ENCODE measurements around the gene DNMT3A.
A peak's percentile ranks its signal among the peaks of the same experiment; 100 is the strongest.

The DNMT3A gene

GRCh38 chr2:25230198-25230947, 111.4 kb downstream of the DNMT3A start:
- no peak for TF ChIP-seq FOXP2 (optimal IDR thresholded peaks at IDR 0.05; ENCODE audit: borderline replicate concordance, extremely low read depth, extremely low read length, insufficient read depth)
- no peak for TF ChIP-seq SIN3A (IDR thresholded peaks at IDR 0.05; ENCODE audit: borderline replicate concordance, insufficient read depth, low read length)
- TF ChIP-seq POLR2AphosphoS5 (IDR thresholded peaks at IDR 0.05; ENCODE audit: low read depth, low read length) = 0 out of 2 replicates have a peak, but pooled peaks have one; percentile 18

GRCh38 chr2:25229279-25230197, 112.2 kb downstream of the DNMT3A start:
- no peak for TF ChIP-seq FOXP2 (optimal IDR thresholded peaks at IDR 0.05; ENCODE audit: borderline replicate concordance, extremely low read depth, extremely low read length, insufficient read depth)
- TF ChIP-seq POLR2AphosphoS5 (IDR thresholded peaks at IDR 0.05; ENCODE audit: low read depth, low read length) = no peak
- TF ChIP-seq SIN3A (IDR thresholded peaks at IDR 0.05; ENCODE audit: borderline replicate concordance, insufficient read depth, low read length) = no peak
- TF ChIP-seq, protein P1, sequence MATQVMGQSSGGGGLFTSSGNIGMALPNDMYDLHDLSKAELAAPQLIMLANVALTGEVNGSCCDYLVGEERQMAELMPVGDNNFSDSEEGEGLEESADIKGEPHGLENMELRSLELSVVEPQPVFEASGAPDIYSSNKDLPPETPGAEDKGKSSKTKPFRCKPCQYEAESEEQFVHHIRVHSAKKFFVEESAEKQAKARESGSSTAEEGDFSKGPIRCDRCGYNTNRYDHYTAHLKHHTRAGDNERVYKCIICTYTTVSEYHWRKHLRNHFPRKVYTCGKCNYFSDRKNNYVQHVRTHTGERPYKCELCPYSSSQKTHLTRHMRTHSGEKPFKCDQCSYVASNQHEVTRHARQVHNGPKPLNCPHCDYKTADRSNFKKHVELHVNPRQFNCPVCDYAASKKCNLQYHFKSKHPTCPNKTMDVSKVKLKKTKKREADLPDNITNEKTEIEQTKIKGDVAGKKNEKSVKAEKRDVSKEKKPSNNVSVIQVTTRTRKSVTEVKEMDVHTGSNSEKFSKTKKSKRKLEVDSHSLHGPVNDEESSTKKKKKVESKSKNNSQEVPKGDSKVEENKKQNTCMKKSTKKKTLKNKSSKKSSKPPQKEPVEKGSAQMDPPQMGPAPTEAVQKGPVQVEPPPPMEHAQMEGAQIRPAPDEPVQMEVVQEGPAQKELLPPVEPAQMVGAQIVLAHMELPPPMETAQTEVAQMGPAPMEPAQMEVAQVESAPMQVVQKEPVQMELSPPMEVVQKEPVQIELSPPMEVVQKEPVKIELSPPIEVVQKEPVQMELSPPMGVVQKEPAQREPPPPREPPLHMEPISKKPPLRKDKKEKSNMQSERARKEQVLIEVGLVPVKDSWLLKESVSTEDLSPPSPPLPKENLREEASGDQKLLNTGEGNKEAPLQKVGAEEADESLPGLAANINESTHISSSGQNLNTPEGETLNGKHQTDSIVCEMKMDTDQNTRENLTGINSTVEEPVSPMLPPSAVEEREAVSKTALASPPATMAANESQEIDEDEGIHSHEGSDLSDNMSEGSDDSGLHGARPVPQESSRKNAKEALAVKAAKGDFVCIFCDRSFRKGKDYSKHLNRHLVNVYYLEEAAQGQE (IDR thresholded peaks at IDR 0.05; ENCODE audit: insufficient read depth in 1 of 2, low read depth in 2 of 2, low read length in 2 of 2) = no peak
- no peak for TF ChIP-seq TAF1 (IDR thresholded peaks at IDR 0.05; ENCODE audit: borderline replicate concordance, insufficient read depth, low read length)

- TF ChIP-seq, protein P1 (IDR thresholded peaks at IDR 0.05; ENCODE audit: insufficient read depth in 1 of 2, low read depth in 2 of 2, low read length in 2 of 2) = no peak
- TF ChIP-seq TAF1 (IDR thresholded peaks at IDR 0.05; ENCODE audit: borderline replicate concordance, insufficient read depth, low read length) (no peak), POLR2AphosphoS5 (IDR thresholded peaks at IDR 0.05; ENCODE audit: low read depth, low read length) (no peak)
Observed at GRCh38 chr2:25228848-25229278, 112.9 kb downstream of the DNMT3A start.

- TF ChIP-seq FOXP2 (optimal IDR thresholded peaks at IDR 0.05; ENCODE audit: borderline replicate concordance, extremely low read depth, extremely low read length, insufficient read depth) (no peak), TAF1 (IDR thresholded peaks at IDR 0.05; ENCODE audit: borderline replicate concordance, insufficient read depth, low read length) (no peak), SIN3A (IDR thresholded peaks at IDR 0.05; ENCODE audit: borderline replicate concordance, insufficient read depth, low read length) (no peak), POLR2AphosphoS5 (IDR thresholded peaks at IDR 0.05; ENCODE audit: low read depth, low read length) (no peak)
- TF ChIP-seq, protein P1 (IDR thresholded peaks at IDR 0.05; ENCODE audit: insufficient read depth in 1 of 2, low read depth in 2 of 2, low read length in 2 of 2) = no peak
Observed at GRCh38 chr2:25227576-25227975, 114.1 kb downstream of the DNMT3A start.

GRCh38 chr2:25226827-25227226, 114.9 kb downstream of the DNMT3A start:
- TF ChIP-seq SIN3A (IDR thresholded peaks at IDR 0.05; ENCODE audit: borderline replicate concordance, insufficient read depth, low read length) (no peak), TAF1 (IDR thresholded peaks at IDR 0.05; ENCODE audit: borderline replicate concordance, insufficient read depth, low read length) (no peak), POLR2AphosphoS5 (IDR thresholded peaks at IDR 0.05; ENCODE audit: low read depth, low read length) (no peak), FOXP2 (optimal IDR thresholded peaks at IDR 0.05; ENCODE audit: borderline replicate concordance, extremely low read depth, extremely low read length, insufficient read depth) (no peak)
- TF ChIP-seq, protein P1 (IDR thresholded peaks at IDR 0.05; ENCODE audit: insufficient read depth in 1 of 2, low read depth in 2 of 2, low read length in 2 of 2) = no peak
